Measurements from ENCODE around the gene ZNF302. TPM values are rescaled to one million over a fixed set of nuclear protein-coding genes. Genes with fewer than 3 reads are reported as not detected.

ZNF302 gene
- polyA plus RNA-seq, 1 donor from 2014 or later: 107 TPM

DNA sequence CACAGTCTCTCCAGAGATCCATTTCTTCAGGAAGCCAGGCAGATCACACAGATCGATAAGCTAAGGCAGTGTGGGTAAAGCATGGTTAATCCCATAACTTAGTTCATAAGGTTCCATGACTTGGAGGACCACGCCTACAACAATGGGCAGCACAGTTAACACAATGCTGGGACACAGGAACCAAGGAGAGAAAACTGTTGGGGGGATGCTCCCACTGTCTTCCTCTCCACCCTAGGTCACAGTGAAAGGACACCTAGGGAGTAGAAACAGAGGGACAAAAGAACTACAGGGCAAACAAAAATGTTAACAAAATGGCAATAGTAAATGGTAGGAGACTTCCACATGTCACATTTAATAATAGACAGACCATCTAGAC is 35.8 kb downstream of the ZNF302 start:
- TF ChIP-seq EZH2 (IDR thresholded peaks at IDR 0.05; ENCODE audit: borderline replicate concordance, insufficient read depth, low read length, poor library complexity, severe bottlenecking) (no peak), SMC3 (conservative IDR thresholded peaks at IDR 0.05; ENCODE audit: poor library complexity) (no peak), RAD21 (conservative IDR thresholded peaks at IDR 0.05) (no peak), MXI1 (conservative IDR thresholded peaks at IDR 0.05; ENCODE audit: poor library complexity, severe bottlenecking) (no peak), POLR2AphosphoS5 (IDR thresholded peaks at IDR 0.05) (no peak), TAF1 (IDR thresholded peaks at IDR 0.05; ENCODE audit: low read depth) (no peak), EP300 (conservative IDR thresholded peaks at IDR 0.05; ENCODE audit: poor library complexity, severe bottlenecking) (no peak)
- TF ChIP-seq, protein P1, sequence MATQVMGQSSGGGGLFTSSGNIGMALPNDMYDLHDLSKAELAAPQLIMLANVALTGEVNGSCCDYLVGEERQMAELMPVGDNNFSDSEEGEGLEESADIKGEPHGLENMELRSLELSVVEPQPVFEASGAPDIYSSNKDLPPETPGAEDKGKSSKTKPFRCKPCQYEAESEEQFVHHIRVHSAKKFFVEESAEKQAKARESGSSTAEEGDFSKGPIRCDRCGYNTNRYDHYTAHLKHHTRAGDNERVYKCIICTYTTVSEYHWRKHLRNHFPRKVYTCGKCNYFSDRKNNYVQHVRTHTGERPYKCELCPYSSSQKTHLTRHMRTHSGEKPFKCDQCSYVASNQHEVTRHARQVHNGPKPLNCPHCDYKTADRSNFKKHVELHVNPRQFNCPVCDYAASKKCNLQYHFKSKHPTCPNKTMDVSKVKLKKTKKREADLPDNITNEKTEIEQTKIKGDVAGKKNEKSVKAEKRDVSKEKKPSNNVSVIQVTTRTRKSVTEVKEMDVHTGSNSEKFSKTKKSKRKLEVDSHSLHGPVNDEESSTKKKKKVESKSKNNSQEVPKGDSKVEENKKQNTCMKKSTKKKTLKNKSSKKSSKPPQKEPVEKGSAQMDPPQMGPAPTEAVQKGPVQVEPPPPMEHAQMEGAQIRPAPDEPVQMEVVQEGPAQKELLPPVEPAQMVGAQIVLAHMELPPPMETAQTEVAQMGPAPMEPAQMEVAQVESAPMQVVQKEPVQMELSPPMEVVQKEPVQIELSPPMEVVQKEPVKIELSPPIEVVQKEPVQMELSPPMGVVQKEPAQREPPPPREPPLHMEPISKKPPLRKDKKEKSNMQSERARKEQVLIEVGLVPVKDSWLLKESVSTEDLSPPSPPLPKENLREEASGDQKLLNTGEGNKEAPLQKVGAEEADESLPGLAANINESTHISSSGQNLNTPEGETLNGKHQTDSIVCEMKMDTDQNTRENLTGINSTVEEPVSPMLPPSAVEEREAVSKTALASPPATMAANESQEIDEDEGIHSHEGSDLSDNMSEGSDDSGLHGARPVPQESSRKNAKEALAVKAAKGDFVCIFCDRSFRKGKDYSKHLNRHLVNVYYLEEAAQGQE (IDR thresholded peaks at IDR 0.05; ENCODE audit: borderline replicate concordance): no peak
- TF ChIP-seq, protein P2, sequence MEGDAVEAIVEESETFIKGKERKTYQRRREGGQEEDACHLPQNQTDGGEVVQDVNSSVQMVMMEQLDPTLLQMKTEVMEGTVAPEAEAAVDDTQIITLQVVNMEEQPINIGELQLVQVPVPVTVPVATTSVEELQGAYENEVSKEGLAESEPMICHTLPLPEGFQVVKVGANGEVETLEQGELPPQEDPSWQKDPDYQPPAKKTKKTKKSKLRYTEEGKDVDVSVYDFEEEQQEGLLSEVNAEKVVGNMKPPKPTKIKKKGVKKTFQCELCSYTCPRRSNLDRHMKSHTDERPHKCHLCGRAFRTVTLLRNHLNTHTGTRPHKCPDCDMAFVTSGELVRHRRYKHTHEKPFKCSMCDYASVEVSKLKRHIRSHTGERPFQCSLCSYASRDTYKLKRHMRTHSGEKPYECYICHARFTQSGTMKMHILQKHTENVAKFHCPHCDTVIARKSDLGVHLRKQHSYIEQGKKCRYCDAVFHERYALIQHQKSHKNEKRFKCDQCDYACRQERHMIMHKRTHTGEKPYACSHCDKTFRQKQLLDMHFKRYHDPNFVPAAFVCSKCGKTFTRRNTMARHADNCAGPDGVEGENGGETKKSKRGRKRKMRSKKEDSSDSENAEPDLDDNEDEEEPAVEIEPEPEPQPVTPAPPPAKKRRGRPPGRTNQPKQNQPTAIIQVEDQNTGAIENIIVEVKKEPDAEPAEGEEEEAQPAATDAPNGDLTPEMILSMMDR (IDR thresholded peaks at IDR 0.05; ENCODE audit: poor library complexity, severe bottlenecking): no peak
- H3K9ac ChIP-seq (ENCODE audit: low read length): no peak overlapping the region
- no peak overlapping the region for H3K4me3 ChIP-seq (ENCODE audit: low read length)
- H3K79me2 ChIP-seq (replicated peaks; ENCODE audit: insufficient read depth, low read length): no peaks in the 10 kb centered on the region
- no peaks in the 10 kb centered on the region for H3K27me3 ChIP-seq (ENCODE audit: insufficient read depth, low read depth, low read length)
- no peak overlapping the region for H3K27ac ChIP-seq (ENCODE audit: low read length)
- H3K36me3 ChIP-seq (ENCODE audit: insufficient read depth, low read length): no peaks in the 10 kb centered on the region
- H2AFZ ChIP-seq (ENCODE audit: low read depth, low read length): no peak overlapping the region
- no peak overlapping the region for H3K4me2 ChIP-seq (ENCODE audit: low read length)
- H4K20me1 ChIP-seq (ENCODE audit: insufficient read depth): no peaks in the 10 kb centered on the region
- H3K9me3 ChIP-seq (ENCODE audit: low read length): no peaks in the 10 kb centered on the region
- H3F3A ChIP-seq (ENCODE audit: insufficient read depth, low read length, poor library complexity, severe bottlenecking): no peaks in the 10 kb centered on the region
- no peaks in the 10 kb centered on the region for H3K9me2 ChIP-seq (ENCODE audit: insufficient read depth, low read length)

DNA sequence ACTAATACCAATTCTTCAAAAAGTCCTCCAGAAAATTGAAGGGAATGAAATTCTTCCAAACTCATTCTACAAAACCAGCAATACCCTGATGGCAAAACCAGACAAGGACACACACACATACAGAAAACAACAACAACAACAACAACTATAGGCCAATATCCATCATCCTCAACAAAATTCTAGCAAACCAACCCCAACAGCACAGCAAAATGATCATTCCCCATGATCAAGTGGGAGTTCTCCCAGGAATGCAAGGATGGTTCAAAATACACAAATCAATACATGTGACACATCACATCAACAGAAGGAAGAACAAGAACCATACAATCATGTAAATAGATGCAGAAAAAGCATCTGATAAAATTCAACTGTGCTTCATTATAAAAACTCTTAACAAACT is 37.9 kb downstream of the ZNF302 start:
- no peaks in the 10 kb centered on the region for H4K20me1 ChIP-seq (ENCODE audit: insufficient read depth)
- H3F3A ChIP-seq (ENCODE audit: insufficient read depth, low read length, poor library complexity, severe bottlenecking): no peaks in the 10 kb centered on the region
- no peak for TF ChIP-seq RAD21 (conservative IDR thresholded peaks at IDR 0.05)
- TF ChIP-seq POLR2AphosphoS5 (IDR thresholded peaks at IDR 0.05): no peak
- no peak for TF ChIP-seq SMC3 (conservative IDR thresholded peaks at IDR 0.05; ENCODE audit: poor library complexity)
- TF ChIP-seq MXI1 (conservative IDR thresholded peaks at IDR 0.05; ENCODE audit: poor library complexity, severe bottlenecking): no peak
- TF ChIP-seq, protein P2 (IDR thresholded peaks at IDR 0.05; ENCODE audit: poor library complexity, severe bottlenecking): no peak
- no peak for TF ChIP-seq EP300 (conservative IDR thresholded peaks at IDR 0.05; ENCODE audit: poor library complexity, severe bottlenecking)
- TF ChIP-seq TAF1 (IDR thresholded peaks at IDR 0.05; ENCODE audit: low read depth): no peak
- no peak for TF ChIP-seq EZH2 (IDR thresholded peaks at IDR 0.05; ENCODE audit: borderline replicate concordance, insufficient read depth, low read length, poor library complexity, severe bottlenecking)
- TF ChIP-seq, protein P1 (IDR thresholded peaks at IDR 0.05; ENCODE audit: borderline replicate concordance): no peak
- H3K27me3 ChIP-seq (ENCODE audit: insufficient read depth, low read depth, low read length): no peaks in the 10 kb centered on the region
- no peaks in the 10 kb centered on the region for H3K36me3 ChIP-seq (ENCODE audit: insufficient read depth, low read length)
- H3K4me3 ChIP-seq (ENCODE audit: low read length): no peak overlapping the region
- no peak overlapping the region for H3K27ac ChIP-seq (ENCODE audit: low read length)
- no peak overlapping the region for H2AFZ ChIP-seq (ENCODE audit: low read depth, low read length)
- H3K9me3 ChIP-seq (ENCODE audit: low read length): no peaks in the 10 kb centered on the region
- no peak overlapping the region for H3K4me2 ChIP-seq (ENCODE audit: low read length)
- H3K9me2 ChIP-seq (ENCODE audit: insufficient read depth, low read length): no peaks in the 10 kb centered on the region
- H3K79me2 ChIP-seq (replicated peaks; ENCODE audit: insufficient read depth, low read length): no peaks in the 10 kb centered on the region
- no peak overlapping the region for H3K9ac ChIP-seq (ENCODE audit: low read length)
